Chondrocyte (in vitro differentiated cells): Measurements from ENCODE around the gene C19orf38. TPM values are rescaled to one million over a fixed set of nuclear protein-coding genes. Genes with fewer than 3 reads are reported as not detected.

Experiments
- DNase-seq: peaks from one replicate; pipeline ENCODE4 v3.0.0; 2021; ENCODE audit warnings: mixed read lengths, low spot score
- H3K27ac Mint-ChIP-seq: one replicate; pipeline ENCODE4 v1.8.0; 2021; ENCODE audit warnings: mild to moderate bottlenecking, moderate library complexity, mixed read lengths; ENCODE audit not compliant: unreplicated experiment
- H3K27me3 Mint-ChIP-seq: 2 replicates; pipeline ENCODE4 v1.8.0; 2021; ENCODE audit warnings: low read depth, mixed read lengths
- H3K36me3 Mint-ChIP-seq: 2 replicates; pipeline ENCODE4 v1.8.0; 2021; ENCODE audit warnings: low read depth, mixed read lengths
- H3K4me1 Mint-ChIP-seq: 2 replicates; pipeline ENCODE4 v1.8.0; 2021; ENCODE audit warnings: low read depth, mild to moderate bottlenecking, mixed read lengths
- H3K4me3 Mint-ChIP-seq: one replicate; pipeline ENCODE4 v1.8.0; 2021; ENCODE audit warnings: mild to moderate bottlenecking, moderate library complexity, mixed read lengths; ENCODE audit not compliant: unreplicated experiment
- H3K9me3 Mint-ChIP-seq: 2 replicates; pipeline ENCODE4 v1.8.0; 2021; ENCODE audit warnings: low read depth, mixed read lengths
- CTCF ChIP-seq: fragments of 200-600 bp; sonication (generic); IDR thresholded peaks from 2 replicates; pipeline ENCODE4 v1.5.0; 2021; ENCODE audit warnings: antibody characterized with exemption, mild to moderate bottlenecking, moderate library complexity
- total RNA-seq: library from RNA; stranded (reverse); gene quantifications from 3 replicates; pipeline ENCODE4 v1.2.1, GENCODE V29; 2021

C19orf38 gene
- total RNA-seq, 1 donor from 2014 or later: 0.30 TPM

- H3K4me1 Mint-ChIP-seq: peaks cover 46% of the 10 kb centered on the region
- no peak for TF ChIP-seq CTCF
- no peaks in the 10 kb centered on the region for H3K36me3 Mint-ChIP-seq
- H3K27me3 Mint-ChIP-seq: no peaks in the 10 kb centered on the region
- no peak overlapping the region for H3K4me3 Mint-ChIP-seq
- DNase-seq: no peak
- no peaks in the 10 kb centered on the region for H3K9me3 Mint-ChIP-seq
- no peak overlapping the region for H3K27ac Mint-ChIP-seq
Measured at GRCh38 chr19:10895920-10896319, 47.7 kb downstream of the C19orf38 start.

- Mint-ChIP-seq H3K9me3 (no peaks in the 10 kb centered on the region), H3K36me3 (no peaks in the 10 kb centered on the region), H3K4me1 (peaks cover 41% of the 10 kb centered on the region), H3K27ac (peak overlapping the region; percentile 66), H3K27me3 (no peaks in the 10 kb centered on the region), H3K4me3 (no peak overlapping the region)
- no peak for DNase-seq
- TF ChIP-seq CTCF: no peak
Measured at GRCh38 chr19:10896851-10897526, 48.8 kb downstream of the C19orf38 start.

GRCh38 chr19:10898633-10899032 is 50.4 kb downstream of the C19orf38 start:
- no peaks in the 10 kb centered on the region for H3K36me3 Mint-ChIP-seq
- H3K4me1 Mint-ChIP-seq: peaks cover 36% of the 10 kb centered on the region
- no peak for DNase-seq
- no peak overlapping the region for H3K4me3 Mint-ChIP-seq
- no peak overlapping the region for H3K27ac Mint-ChIP-seq
- no peak for TF ChIP-seq CTCF
- peaks cover 5% of the 10 kb centered on the region for H3K9me3 Mint-ChIP-seq
- H3K27me3 Mint-ChIP-seq: no peaks in the 10 kb centered on the region

- Mint-ChIP-seq H3K27ac (no peak overlapping the region), H3K27me3 (no peaks in the 10 kb centered on the region), H3K9me3 (peaks cover 5% of the 10 kb centered on the region), H3K4me1 (peaks cover 34% of the 10 kb centered on the region), H3K4me3 (no peak overlapping the region), H3K36me3 (peaks cover 2% of the 10 kb centered on the region)
- TF ChIP-seq CTCF: no peak
- no peak for DNase-seq
Measured at GRCh38 chr19:10899151-10899653, 51.0 kb downstream of the C19orf38 start.

- Mint-ChIP-seq H3K9me3 (peaks cover 3% of the 10 kb centered on the region), H3K36me3 (peaks cover 12% of the 10 kb centered on the region), H3K27me3 (no peaks in the 10 kb centered on the region), H3K4me3 (no peak overlapping the region), H3K27ac (no peak overlapping the region), H3K4me1 (peaks cover 3% of the 10 kb centered on the region)
- DNase-seq: no peak
- TF ChIP-seq CTCF: no peak
Measured at GRCh38 chr19:10907925-10908324, 59.7 kb downstream of the C19orf38 start.
